BE2C (cell line): ENCODE data around the gene TGM3.

Source experiments
- DNase-seq: peaks from one replicate; pipeline ENCODE4 v3.0.0-alpha.2; 2020
- H3K27me3 ChIP-seq: fragments of 250-450 bp; sonication (Bioruptor Pico); 2 replicates; pipeline ENCODE4 v1.5.1; 2020; ENCODE audit warnings: mild to moderate bottlenecking
- H3K36me3 ChIP-seq: fragments of 250-450 bp; sonication (Bioruptor Pico); 2 replicates; pipeline ENCODE4 v1.5.1; 2020; ENCODE audit warnings: mild to moderate bottlenecking
- H3K4me1 ChIP-seq: fragments of 250-450 bp; sonication (Bioruptor Pico); 2 replicates; pipeline ENCODE4 v1.5.1; 2020
- H3K4me3 ChIP-seq: 2 replicates; pipeline ENCODE4 v1.5.1; 2011; ENCODE audit warnings: low read depth, low read length
- H3K9me3 ChIP-seq: fragments of 250-450 bp; sonication (Bioruptor Pico); 2 replicates; pipeline ENCODE4 v1.5.1; 2020
- CTCF ChIP-seq: IDR thresholded peaks from 2 replicates; pipeline ENCODE4 v1.5.1; 2012; ENCODE audit warnings: mild to moderate bottlenecking, low read depth, low read length

The TGM3 gene

GRCh38 chr20:2349801-2350200 lies 54.0 kb downstream of the TGM3 start:
- no peak overlapping the region for H3K4me3 ChIP-seq
- DNase-seq = no peak
- H3K36me3 ChIP-seq = no peaks in the 10 kb centered on the region
- no peaks in the 10 kb centered on the region for H3K9me3 ChIP-seq
- peaks cover 8% of the 10 kb centered on the region for H3K4me1 ChIP-seq
- TF ChIP-seq CTCF = no peak
- no peaks in the 10 kb centered on the region for H3K27me3 ChIP-seq

GRCh38 chr20:2350606-2351005 lies 54.8 kb downstream of the TGM3 start:
- no peaks in the 10 kb centered on the region for H3K36me3 ChIP-seq
- no peak overlapping the region for H3K4me3 ChIP-seq
- TF ChIP-seq CTCF = no peak
- no peaks in the 10 kb centered on the region for H3K9me3 ChIP-seq
- H3K4me1 ChIP-seq = peaks cover 8% of the 10 kb centered on the region
- no peak for DNase-seq
- H3K27me3 ChIP-seq = no peaks in the 10 kb centered on the region

- Histone ChIP-seq H3K4me3 (no peak overlapping the region), H3K4me1 (peaks cover 8% of the 10 kb centered on the region), H3K36me3 (no peaks in the 10 kb centered on the region), H3K27me3 (no peaks in the 10 kb centered on the region), H3K9me3 (no peaks in the 10 kb centered on the region)
- TF ChIP-seq CTCF = no peak
- no peak for DNase-seq
Observed at GRCh38 chr20:2353231-2353630, 57.4 kb downstream of the TGM3 start.

- Histone ChIP-seq H3K36me3 (no peaks in the 10 kb centered on the region), H3K9me3 (no peaks in the 10 kb centered on the region), H3K4me3 (no peak overlapping the region), H3K27me3 (no peaks in the 10 kb centered on the region), H3K4me1 (no peaks in the 10 kb centered on the region)
- DNase-seq = no peak
- TF ChIP-seq CTCF = no peak
Observed at GRCh38 chr20:2357114-2357513, 61.3 kb downstream of the TGM3 start.

GRCh38 chr20:2358006-2358405 lies 62.2 kb downstream of the TGM3 start:
- no peak overlapping the region for H3K4me3 ChIP-seq
- H3K27me3 ChIP-seq = no peaks in the 10 kb centered on the region
- no peaks in the 10 kb centered on the region for H3K9me3 ChIP-seq
- H3K36me3 ChIP-seq = no peaks in the 10 kb centered on the region
- TF ChIP-seq CTCF = no peak
- H3K4me1 ChIP-seq = no peaks in the 10 kb centered on the region
- DNase-seq = no peak

- H3K4me1 ChIP-seq = no peaks in the 10 kb centered on the region
- H3K36me3 ChIP-seq = no peaks in the 10 kb centered on the region
- no peak for TF ChIP-seq CTCF
- no peaks in the 10 kb centered on the region for H3K9me3 ChIP-seq
- no peaks in the 10 kb centered on the region for H3K27me3 ChIP-seq
- H3K4me3 ChIP-seq = no peak overlapping the region
- DNase-seq = no peak
Observed at GRCh38 chr20:2361035-2361593, 65.3 kb downstream of the TGM3 start.
